Upper lobe of left lung (tissue), 4 donors: ENCODE data around the gene CHKA.

ENCODE experiments used
- EP300 ChIP-seq, 4 donors: sonication (generic); formaldehyde crosslinking; IDR thresholded peaks; one replicate each; pipeline ENCODE4 v1.5.1; 2017; ENCODE audit warnings: antibody characterized with exemption in 4 of 4, control low read depth in 2 of 4
- POLR2A ChIP-seq, 4 donors: fragments of 450-650 bp; IDR thresholded peaks; one replicate each; pipeline ENCODE4 v1.5.1; 2016 to 2017; ENCODE audit warnings: antibody characterized with exemption in 4 of 4, mild to moderate bottlenecking in 2 of 4
- POLR2AphosphoS5 ChIP-seq, 2 donors: sonication (generic); formaldehyde crosslinking; IDR thresholded peaks; one replicate each; pipeline ENCODE4 v1.5.1; 2017; ENCODE audit warnings: antibody characterized with exemption in 2 of 2
- TF ChIP-seq, protein P1 (sequence below), 6 experiments: fragments of 450-650 bp in 4 of 6; fragments of 200-600 bp in 2 of 6; sonication (generic) in 2 of 6; IDR thresholded peaks; one replicate each; pipeline ENCODE4 v1.5.1; 2016 to 2019; ENCODE audit warnings: antibody characterized with exemption in 6 of 6

DNA sequence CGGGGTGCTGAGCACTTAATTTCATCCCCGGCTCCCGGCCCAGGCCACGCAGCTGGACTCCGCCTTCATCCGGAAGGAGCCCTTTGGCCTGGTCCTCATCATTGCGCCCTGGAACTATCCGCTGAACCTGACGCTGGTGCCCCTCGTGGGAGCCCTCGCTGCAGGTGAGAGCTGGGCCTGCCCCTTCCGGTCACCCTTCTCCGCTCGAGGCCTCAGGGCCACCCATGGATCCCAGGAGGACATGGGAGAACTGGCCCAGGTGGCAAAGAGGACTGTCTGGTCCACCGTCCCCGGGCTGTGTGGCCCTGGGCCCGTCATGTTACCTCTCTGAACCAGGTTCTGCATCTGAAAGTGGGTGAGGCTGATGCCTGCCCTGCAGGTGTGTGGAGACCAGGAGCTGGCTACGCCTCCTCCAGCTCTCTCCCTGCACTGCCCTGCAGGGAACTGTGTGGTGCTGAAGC lies 102.4 kb downstream of the CHKA start:
- TF ChIP-seq, protein P1, sequence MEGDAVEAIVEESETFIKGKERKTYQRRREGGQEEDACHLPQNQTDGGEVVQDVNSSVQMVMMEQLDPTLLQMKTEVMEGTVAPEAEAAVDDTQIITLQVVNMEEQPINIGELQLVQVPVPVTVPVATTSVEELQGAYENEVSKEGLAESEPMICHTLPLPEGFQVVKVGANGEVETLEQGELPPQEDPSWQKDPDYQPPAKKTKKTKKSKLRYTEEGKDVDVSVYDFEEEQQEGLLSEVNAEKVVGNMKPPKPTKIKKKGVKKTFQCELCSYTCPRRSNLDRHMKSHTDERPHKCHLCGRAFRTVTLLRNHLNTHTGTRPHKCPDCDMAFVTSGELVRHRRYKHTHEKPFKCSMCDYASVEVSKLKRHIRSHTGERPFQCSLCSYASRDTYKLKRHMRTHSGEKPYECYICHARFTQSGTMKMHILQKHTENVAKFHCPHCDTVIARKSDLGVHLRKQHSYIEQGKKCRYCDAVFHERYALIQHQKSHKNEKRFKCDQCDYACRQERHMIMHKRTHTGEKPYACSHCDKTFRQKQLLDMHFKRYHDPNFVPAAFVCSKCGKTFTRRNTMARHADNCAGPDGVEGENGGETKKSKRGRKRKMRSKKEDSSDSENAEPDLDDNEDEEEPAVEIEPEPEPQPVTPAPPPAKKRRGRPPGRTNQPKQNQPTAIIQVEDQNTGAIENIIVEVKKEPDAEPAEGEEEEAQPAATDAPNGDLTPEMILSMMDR (IDR thresholded peaks at IDR 0.05): no peak
- TF ChIP-seq EP300 (IDR thresholded peaks at IDR 0.05) (no peak), POLR2AphosphoS5 (IDR thresholded peaks at IDR 0.05) (no peak), POLR2A (IDR thresholded peaks at IDR 0.05) (no peak)
